GM21576 (cell line): ENCODE data around the gene MEIS1.
"Not testable (repeated sequence)": the region's sequence is repeated elsewhere in the genome, so short reads cannot be mapped to it uniquely, and the experiment has no call there.

ENCODE experiments used
- ATAC-seq: cut with Tn5 transposase; IDR thresholded peaks from one replicate; pipeline ENCODE4 v1.9.1; 2021; ENCODE audit warnings: mild to moderate bottlenecking, moderate library complexity; ENCODE audit not compliant: unreplicated experiment

MEIS1 gene

DNA sequence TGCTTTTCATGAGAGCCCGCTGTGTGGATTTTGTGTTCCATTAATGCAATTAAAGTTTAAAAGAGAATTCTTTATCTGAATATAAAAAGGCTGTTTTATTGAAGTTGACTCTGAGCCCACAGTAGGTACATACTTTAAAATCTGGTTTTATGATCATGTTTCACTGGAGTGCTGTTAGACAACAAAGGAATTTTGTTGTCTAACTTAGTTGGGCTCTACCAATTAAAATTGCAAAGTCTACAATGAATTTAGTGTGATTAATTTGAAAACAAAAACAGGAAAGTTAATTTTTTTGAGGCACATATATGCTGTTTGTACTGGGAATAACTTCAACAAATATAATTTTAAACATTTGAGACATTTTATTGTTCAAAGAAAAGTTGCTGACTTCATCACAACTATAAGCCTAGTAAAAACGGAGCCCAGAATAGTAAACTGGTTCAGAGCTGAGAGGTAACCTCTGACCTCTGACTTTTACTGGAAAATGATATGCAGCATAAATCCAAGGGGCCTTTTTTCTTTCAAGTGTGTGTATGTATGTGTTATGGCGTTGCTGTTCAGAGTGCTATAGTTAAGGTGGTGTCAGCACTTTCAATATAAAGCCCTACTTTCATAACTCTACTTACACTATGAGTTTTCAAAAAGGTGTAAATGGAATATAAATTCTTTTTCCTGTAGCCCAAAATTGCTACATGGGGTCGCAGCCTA is 30.2 kb downstream of the MEIS1 start:
- no peak for ATAC-seq

DNA sequence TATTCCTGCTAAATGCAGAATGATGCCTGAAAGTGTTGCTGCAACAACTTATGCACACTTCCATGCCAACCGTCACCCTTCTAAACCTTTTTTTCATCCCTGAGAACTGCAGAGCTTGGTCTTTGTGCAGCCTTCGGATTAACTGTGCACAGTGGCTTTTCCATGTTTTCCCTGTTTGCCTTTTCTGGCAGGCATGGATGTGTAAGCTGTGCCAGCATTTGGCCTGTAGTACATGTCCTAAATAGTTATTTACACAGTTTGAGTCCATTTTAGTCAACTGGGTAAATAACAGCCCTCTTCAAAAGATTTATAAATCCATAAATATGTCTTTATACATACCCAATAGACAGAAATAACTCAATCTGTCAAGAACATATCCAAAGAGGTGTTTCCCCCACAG is 31.5 kb downstream of the MEIS1 start:
- ATAC-seq: no peak

DNA sequence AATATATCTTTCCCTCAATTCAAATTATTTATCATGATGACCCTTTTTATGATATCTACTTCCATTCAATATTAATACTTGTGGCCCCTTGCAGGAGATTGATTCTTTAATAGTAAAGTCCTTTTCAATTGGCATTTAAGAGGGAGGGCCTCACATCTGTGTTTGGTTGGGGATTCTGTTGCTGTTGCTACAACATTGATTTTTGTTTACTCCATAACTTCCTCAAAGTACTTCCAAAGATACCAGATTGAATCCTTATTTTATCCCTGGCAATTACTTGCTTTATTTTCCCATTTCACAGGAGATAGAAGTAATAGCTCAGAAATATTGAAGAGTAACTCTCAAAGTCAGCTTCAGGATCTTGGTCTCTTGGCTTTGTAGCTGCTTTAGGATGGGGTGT is 32.8 kb downstream of the MEIS1 start:
- no peak for ATAC-seq

DNA sequence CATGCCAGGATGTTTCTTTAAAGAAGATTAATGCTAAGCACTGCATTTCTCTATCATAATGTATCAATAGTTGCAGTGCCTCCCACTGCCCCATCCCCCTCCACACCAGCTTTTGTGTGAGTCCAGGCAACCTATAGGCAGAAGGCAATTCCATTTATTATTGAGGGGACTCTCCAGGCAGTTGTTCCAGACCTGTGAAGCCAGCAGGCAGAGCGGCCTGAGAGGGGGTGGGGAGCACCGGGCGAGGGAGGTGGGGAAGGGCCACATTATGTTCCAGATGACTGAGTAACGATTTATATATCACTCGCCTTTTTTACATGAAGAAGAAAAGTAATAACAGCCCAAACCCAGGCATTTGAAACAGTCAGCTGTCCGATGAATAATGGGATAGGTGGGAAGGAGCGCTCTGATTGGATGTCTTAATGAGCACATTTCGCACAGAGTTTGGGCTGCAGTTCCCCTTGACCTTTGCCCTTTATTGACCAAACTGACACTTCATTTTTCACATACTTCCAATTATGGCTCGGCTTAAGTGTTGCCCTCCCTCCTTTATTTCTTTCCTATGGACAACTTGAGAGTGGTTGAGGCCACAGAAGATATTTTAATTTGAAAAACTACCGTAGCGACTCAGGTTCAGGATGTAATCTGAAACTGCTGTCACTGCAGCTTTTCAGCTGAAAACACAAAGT is 34.4 kb downstream of the MEIS1 start:
- ATAC-seq: no peak

DNA sequence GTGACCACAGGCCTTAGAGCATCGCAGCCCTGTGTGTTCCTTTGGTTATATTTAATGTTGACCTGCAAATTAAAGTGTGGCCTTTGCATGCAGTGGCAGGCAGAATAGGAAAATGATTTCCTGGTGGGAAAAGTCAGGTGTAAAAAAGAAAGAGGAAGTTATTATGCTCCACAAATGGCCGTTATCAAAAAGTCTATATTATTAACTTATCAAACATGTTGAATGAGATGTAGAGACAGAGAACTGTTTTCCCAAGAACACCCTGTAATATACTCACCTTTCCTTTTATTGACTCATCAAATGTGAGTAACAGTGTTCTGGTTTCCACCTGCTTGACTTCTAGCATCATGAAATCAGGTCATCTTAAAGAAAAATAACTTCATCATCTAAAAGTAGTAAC is 35.3 kb downstream of the MEIS1 start:
- no peak for ATAC-seq

DNA sequence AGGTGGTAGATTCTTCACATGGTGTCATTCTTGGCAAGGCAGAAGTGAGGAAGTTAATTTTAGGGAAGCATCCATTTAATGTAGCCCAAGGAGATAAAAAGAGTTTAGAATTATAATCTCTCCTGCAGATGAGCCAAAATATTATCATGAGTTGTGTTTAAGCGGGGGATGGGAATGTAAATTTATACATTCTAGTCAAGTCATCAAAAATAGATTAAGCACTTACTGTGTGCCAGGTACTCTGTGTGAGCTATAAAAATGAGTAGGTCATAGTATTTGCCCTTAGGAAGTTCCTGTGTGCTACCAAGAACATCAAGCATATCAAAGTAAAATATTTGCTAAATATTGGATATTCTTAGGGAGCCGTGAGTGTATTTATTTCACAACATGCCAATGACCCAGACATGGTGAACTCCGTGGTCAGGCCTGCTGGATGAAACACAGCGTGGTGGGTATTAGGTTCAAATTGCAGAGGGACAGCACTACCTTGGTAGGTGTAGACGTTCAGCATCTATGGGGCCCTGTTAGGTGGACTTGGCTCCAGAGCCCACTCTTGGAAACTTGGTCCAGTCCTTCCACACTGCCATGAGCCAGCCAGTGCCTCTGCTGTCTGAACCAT is 37.4 kb downstream of the MEIS1 start:
- ATAC-seq: no peak

DNA sequence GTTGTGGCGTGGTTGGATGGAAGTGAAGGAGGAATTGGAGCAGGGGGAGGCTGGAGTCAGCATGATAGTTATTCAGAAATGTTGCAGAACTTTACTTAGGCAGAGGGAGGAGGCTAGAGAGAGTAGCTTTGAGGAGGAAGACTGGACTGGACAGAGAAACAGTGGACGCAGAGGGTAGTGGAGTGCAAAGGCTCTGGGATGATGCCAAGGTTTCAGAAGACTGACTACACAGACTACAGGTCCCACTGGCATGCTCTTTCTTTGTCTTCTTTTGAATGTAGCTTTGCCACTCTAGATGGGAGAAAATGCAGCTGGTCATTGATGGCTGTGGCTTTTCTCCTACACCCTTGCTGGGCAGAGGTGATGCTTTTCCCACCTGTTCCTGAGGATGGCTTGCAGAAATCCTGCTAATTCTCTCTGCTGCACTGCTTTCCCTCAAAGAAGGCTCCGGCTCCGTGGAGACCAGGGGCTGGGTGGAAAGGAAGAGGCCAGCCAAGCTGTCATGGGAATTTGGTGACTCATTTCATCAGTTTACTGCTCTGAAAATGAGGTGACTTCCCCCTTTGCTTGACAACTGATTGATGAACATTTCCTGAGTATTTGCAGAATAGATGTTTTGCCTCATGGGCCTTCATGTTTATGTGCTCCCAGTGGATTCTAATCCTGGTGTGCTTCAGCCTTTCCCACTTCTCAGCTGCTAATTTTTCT is 42.4 kb downstream of the MEIS1 start:
- no peak for ATAC-seq

DNA sequence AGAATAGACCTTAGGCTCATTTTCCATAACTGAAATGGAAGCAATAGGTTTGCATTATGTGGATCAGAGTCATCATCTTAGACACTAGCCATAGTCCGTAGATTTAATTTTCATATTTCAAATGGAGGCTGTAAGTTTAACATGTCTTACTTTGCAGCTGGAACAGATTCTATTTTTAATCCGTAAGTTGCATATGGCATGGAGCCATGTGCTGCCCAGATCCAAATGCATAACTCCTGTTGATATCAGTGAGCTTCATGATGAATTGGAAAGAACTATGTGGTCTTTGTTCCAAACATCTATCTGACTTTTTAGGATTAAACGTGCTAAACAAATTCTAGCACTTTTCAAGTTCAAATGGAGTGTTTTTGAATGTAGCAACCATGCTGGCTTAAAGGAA is 43.4 kb downstream of the MEIS1 start:
- no peak for ATAC-seq

DNA sequence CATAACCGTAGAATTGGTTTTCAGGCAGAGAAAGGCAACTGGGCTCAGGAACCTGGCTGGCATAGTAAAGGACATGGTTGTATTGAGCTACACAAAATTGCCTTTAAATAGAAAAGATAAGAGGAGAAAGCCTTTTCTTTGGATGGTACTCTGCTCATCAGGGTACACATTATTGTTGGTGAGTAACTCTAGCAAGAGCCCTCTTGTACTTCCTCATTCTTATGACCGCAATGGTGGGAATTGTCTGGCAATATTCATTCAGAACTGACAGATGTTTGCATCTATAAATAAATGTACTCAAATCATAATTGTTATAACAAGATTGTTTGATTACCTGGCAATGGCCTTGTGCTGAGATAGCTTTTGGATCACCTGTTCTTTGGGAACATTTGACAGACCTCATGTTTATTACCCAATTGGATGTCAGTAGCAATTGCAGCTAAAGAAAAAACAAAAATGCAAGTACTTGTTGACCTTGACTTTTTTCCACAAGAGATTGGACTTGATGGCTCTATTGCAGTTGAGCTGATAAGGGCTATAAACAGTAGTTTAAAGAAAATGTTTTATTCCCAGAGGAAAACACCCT is 43.9 kb downstream of the MEIS1 start:
- ATAC-seq: no peak

DNA sequence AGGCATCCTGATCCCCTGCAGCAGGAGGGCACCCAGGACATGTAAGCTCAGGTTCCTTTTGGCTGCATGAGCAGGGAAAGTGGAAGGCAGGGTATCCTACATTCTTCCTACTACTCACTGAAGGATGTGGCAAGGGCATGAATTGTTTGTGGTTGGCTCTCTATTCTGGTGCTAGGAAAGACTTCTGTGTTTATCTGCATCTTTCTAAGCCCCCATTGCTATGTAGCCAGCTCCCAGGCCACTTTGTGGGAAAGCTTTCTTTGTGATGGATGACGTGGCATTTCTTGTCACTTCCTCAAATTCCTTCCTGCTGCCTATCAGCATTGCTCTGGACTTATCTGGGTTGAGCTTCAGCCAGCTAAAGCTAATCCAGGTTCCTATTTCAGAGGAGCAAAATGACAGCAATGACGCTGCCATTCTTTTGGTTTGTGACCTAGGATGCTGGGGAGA is 46.2 kb downstream of the MEIS1 start:
- ATAC-seq: no peak

DNA sequence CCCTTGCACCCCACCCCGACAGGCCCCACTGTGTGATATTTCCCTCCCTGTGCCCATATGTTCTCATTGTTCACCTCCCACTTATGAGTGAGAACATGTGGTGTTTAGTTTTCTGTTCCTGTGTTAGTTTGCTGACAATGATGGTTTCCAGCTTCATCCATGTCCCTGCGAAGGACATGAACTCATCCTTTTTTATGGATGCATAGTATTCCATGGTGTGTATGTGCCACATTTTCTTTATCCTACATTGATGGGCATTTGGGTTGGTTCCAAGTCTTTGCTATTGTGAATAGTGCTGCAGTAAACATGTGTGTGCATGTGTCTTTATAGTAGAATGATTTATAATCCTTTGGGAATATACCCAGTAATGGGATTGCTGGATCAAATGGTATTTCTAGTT is 50.3 kb downstream of the MEIS1 start:
- not testable (repeated sequence) for ATAC-seq

DNA sequence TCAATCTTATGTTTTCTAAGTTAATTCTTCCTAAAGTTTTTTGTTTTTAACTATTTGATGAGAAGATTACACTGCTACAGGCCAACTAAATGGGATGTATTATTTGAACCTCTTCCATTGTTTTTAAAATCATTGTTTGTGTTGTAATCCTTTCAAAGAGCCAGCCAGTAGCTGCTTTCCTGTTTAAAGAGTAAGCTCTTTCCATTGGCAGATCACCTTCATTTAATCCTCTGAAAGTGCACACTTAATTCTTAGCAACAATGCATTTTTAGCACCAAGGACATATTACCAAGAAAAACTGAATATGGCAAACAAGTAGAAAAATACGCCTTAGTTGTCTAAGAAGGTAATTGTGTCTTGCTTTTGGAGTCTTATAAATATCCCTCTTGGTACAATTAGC is 54.0 kb downstream of the MEIS1 start:
- ATAC-seq: no peak

DNA sequence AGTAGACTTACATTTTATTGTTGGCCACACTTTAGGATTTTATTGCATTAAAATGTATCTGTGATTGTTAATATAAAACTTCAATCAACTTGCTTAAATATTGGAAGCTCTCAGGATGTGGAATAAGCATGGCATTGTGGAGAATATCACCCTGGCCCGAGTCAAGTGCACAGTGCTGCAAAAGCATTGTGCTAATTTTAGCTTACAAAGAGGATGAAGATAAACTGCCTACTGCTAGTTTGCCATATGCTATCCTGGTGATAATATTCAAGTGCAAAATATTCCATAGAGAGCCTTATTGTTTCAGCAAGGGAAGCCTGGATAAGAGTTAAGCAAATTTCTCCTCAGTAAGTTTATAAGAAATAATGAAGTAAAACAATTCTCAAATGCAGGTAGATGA is 54.5 kb downstream of the MEIS1 start:
- ATAC-seq: no peak

DNA sequence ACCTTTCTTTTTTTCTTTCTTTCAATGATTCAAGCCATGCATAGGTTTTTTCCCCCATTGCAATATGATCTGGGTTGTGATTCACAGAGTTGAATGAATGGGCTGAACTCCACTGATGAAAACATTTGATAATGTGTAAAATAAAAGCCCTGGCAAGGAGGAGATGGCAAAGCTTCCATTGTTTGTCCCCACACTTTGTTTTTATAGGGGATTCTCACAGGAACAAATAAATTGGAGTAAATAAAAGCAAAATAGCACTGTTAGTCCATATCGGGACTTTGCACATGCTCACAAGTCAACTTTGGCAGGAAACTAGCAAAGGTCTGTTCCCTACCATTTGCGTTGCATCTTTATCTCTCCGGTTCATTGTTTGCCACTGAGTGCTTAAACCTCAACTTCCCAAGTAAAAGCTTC is 55.7 kb downstream of the MEIS1 start:
- ATAC-seq: no peak

DNA sequence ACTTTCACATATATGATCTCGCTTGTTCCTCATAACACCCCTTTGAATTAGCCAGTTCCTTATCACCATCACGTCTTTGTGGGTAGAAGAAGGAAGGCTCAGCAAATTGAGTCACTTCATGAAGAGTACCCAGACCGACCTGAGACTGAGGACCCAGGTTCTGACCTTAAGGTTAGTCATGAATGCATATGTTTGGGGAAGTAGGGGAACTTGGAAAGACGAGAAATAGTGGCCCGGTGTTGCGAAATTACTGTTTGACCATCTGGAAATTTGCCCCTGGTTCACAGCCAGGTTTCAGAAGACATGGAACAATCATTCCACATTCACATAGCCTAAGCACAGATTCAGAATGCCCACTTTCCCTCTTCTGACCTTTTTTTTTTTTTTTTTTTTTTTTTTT is 59.8 kb downstream of the MEIS1 start:
- no peak for ATAC-seq

DNA sequence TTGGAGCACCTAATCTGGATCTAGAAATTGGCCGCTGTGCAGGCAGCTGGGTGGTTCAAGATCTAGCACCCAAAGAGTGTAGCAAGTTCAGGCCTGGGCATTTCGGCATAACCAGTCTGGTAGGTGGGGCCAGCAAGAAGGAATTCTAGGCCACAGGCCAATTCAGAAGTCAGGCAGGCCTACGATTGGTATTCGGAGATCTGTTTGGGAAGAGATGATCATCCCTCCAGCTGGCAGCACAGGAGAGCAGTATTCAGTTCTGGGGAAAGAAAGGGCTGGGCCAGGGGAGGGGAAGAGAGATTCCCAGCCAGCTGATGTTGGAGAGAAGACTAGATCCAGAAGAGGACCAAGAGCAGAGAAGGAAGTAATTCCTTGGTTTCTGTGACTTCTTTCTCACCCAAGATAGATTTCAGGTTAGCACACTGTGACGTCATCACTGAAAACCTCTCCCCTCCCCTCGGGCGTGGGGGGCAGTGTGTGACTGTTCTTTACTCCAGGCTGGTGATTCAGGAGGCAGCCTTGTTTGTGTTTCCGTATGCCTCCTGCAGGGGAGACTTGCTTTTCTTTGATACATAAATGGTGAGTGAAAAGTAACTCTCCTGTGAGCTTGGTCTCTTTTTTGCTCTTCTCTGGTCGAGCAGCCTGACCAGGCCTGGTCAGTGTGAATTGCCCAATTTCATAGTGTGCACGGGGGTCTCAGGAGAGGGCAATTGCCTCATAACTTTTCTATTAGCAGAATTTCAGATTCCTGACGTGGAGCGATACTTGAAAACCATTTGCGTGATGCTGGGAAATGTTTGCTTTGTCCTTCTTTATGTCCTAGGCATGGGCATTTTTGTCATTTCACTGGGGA is 61.1 kb downstream of the MEIS1 start:
- ATAC-seq: no peak

DNA sequence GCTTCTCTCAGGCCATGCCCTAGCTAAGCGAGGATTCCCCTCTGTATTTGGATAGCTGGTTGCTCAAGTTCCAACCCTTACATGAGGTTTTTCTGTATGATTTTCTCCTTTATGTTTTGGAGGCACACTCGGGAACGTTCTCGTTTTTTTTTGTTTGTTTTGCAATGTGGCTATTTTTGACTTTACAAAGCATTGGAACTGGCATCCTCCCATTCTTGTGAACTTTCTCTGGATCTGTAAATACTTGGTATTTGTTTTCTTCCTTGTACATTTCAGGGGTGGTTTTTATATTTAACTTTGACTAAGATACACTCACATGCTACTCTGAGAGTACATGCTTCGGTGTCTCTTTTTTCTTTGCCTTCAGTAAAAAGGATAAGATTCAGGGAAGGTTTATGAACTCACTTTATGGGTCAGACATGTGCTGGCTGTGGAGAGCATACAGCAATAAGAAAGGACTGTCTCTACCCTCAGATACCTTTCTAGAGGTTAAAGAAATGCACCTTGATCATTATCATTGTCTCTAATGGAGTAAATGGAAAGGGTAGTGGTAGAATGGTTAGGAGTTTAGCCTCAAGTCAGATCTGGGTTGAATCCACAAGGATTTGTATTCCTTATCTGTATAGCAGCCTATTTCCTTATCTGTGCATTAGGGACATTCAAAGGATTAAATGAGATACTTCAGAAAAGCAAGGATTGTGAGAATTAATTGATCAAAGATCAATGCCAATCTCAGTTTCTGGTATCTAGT is 61.9 kb downstream of the MEIS1 start:
- no peak for ATAC-seq

DNA sequence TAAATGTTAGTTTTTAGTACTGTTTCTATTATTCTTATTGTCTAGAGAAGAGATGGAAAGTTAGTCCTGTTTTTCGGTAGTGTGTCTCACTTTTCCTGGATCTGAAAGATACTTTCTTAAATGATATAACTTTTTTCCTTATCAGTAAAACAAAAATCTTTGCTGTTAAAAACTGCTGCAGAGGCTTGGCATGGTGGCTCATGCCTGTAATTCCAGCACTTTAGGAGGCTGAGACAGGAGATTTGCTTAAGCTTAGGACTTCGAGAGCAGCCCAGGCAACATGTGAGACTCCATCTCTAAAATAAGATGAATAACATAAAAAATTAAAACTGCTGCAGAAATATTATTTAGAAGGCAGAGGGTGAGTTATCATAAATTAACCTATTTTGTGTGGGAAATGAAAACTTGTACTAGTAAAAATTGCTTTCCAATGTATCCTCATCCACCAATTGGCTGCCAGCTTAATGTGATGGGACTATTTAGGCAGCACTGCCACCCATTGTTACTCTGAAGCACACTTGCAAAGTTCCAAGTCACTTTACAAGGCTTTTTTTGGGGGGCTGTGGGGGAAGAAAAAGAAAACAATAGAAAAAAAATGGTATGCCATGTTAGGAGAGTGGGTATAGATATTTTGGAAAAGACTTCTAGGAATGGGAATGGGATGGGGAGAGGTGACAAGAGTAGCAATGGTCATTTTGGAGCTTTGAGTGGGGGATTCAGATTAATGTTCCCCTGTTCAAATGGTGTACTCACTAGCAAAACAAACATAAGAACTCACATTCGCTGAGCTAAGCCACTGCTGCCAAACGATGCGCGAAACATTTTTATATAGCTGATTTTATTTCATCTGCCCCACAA is 62.7 kb downstream of the MEIS1 start:
- ATAC-seq: no peak
